SK-N-SH (cell line): ENCODE results near the gene PPP1R14D.

Experiments used
- CHD2 ChIP-seq: fragments of 150-350 bp; IDR thresholded peaks from 2 replicates; pipeline ENCODE4 v1.6.1; 2018; ENCODE audit warnings: low read length; ENCODE audit not compliant: partially characterized antibody
- CTCF ChIP-seq: fragments of 200-600 bp; sonication (generic); IDR thresholded peaks from 2 replicates; pipeline ENCODE4 v1.6.1; 2017; ENCODE audit warnings: antibody characterized with exemption, mild to moderate bottlenecking, moderate library complexity
- MAX ChIP-seq: IDR thresholded peaks from 2 replicates; pipeline ENCODE4 v1.4.0; 2012; ENCODE audit warnings: low read depth
- MXI1 ChIP-seq: IDR thresholded peaks from 2 replicates; pipeline ENCODE4 v1.6.1; 2012; ENCODE audit warnings: mild to moderate bottlenecking, low read depth, low read length, improper control_type of control experiment
- POLR2AphosphoS5 ChIP-seq: IDR thresholded peaks from 2 replicates; pipeline ENCODE4 v1.6.1; 2012; ENCODE audit warnings: low read depth, low read length
- REST ChIP-seq: IDR thresholded peaks from 2 replicates; pipeline ENCODE4 v1.6.1; 2012; ENCODE audit warnings: mild to moderate bottlenecking, low read depth, low read length, moderate library complexity
- RFX5 ChIP-seq: IDR thresholded peaks from 2 replicates; pipeline ENCODE4 v1.6.1; 2012; ENCODE audit warnings: mild to moderate bottlenecking, improper control_type of control experiment, low read length
- SMC3 ChIP-seq: IDR thresholded peaks from 2 replicates; pipeline ENCODE4 v1.6.1; 2012; ENCODE audit warnings: low read depth, low read length, improper control_type of control experiment
- YY1 ChIP-seq: IDR thresholded peaks from 2 replicates; pipeline ENCODE4 v1.4.0; 2012; ENCODE audit warnings: low read depth, mild to moderate bottlenecking
- TF ChIP-seq, protein P1 (sequence below): IDR thresholded peaks from 2 replicates; pipeline ENCODE4 v1.4.0; 2012; ENCODE audit warnings: low read depth, borderline replicate concordance

GRCh38 chr15:40852529-40852928, 24.0 kb upstream of the PPP1R14D start:
- no peak for TF ChIP-seq CTCF
- no peak for TF ChIP-seq REST
- TF ChIP-seq YY1, result no peak
- TF ChIP-seq CHD2, result no peak
- no peak for TF ChIP-seq RFX5
- TF ChIP-seq, protein P1, sequence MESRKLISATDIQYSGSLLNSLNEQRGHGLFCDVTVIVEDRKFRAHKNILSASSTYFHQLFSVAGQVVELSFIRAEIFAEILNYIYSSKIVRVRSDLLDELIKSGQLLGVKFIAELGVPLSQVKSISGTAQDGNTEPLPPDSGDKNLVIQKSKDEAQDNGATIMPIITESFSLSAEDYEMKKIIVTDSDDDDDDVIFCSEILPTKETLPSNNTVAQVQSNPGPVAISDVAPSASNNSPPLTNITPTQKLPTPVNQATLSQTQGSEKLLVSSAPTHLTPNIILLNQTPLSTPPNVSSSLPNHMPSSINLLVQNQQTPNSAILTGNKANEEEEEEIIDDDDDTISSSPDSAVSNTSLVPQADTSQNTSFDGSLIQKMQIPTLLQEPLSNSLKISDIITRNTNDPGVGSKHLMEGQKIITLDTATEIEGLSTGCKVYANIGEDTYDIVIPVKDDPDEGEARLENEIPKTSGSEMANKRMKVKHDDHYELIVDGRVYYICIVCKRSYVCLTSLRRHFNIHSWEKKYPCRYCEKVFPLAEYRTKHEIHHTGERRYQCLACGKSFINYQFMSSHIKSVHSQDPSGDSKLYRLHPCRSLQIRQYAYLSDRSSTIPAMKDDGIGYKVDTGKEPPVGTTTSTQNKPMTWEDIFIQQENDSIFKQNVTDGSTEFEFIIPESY, result no peak
- no peak for TF ChIP-seq SMC3
- TF ChIP-seq POLR2AphosphoS5, result no peak
- TF ChIP-seq MXI1, result no peak
- no peak for TF ChIP-seq MAX
